ENCODE data around the gene SLC2A4RG. TPM values are rescaled to one million over a fixed set of nuclear protein-coding genes. Genes with fewer than 3 reads are reported as not detected.

Gene SLC2A4RG
- total RNA-seq, 1 donor from 2014 or later: 195 TPM

Other genes starting within 250 kb of the SLC2A4RG start
- gene EEF1A2, start 240.7 kb upstream of the SLC2A4RG start, total RNA-seq: 0.73 TPM
- 88.0 TPM for gene PPDPF, start 219.0 kb upstream of the SLC2A4RG start, total RNA-seq
- 12.0 TPM for gene PTK6, start 202.4 kb upstream of the SLC2A4RG start, total RNA-seq
- not detected for gene SRMS, start 192.0 kb upstream of the SLC2A4RG start, total RNA-seq
- gene FNDC11, start 185.6 kb upstream of the SLC2A4RG start, total RNA-seq: not detected
- gene HELZ2, start 165.5 kb upstream of the SLC2A4RG start, total RNA-seq: 18.1 TPM
- gene GMEB2, start 112.7 kb upstream of the SLC2A4RG start, total RNA-seq: 4.5 TPM
- 1.5 TPM for gene STMN3, start 86.4 kb upstream of the SLC2A4RG start, total RNA-seq
- 13.8 TPM for gene RTEL1, start 81.5 kb upstream of the SLC2A4RG start, total RNA-seq
- gene TNFRSF6B, start 43.1 kb upstream of the SLC2A4RG start, total RNA-seq: 0.40 TPM
- 23.6 TPM for gene ARFRP1, start 31.8 kb upstream of the SLC2A4RG start, total RNA-seq
- 64.1 TPM for gene ZGPAT, start 31.7 kb upstream of the SLC2A4RG start, total RNA-seq
- 122 TPM for gene LIME1, start 3.1 kb upstream of the SLC2A4RG start, total RNA-seq
- 4.7 TPM for gene ZBTB46, start 91.5 kb downstream of the SLC2A4RG start, total RNA-seq
- gene ABHD16B, start 121.7 kb downstream of the SLC2A4RG start, total RNA-seq: not detected
- gene TPD52L2, start 125.5 kb downstream of the SLC2A4RG start, total RNA-seq: 17.3 TPM
- gene DNAJC5, start 155.3 kb downstream of the SLC2A4RG start, total RNA-seq: 17.8 TPM
- 20.2 TPM for gene UCKL1, start 216.6 kb downstream of the SLC2A4RG start, total RNA-seq
- gene ZNF512B, start 230.2 kb downstream of the SLC2A4RG start, total RNA-seq: 21.4 TPM
- gene SAMD10, start 239.9 kb downstream of the SLC2A4RG start, total RNA-seq: 3.5 TPM
- 24.2 TPM for gene PRPF6, start 241.4 kb downstream of the SLC2A4RG start, total RNA-seq